Measurements from ENCODE around the gene KRTAP5-6. TPM values are rescaled to one million over a fixed set of nuclear protein-coding genes. Genes with fewer than 3 reads are reported as not detected.

KRTAP5-6 gene
- total and polyA plus RNA-seq, 8 donors, result not detected

DNA sequence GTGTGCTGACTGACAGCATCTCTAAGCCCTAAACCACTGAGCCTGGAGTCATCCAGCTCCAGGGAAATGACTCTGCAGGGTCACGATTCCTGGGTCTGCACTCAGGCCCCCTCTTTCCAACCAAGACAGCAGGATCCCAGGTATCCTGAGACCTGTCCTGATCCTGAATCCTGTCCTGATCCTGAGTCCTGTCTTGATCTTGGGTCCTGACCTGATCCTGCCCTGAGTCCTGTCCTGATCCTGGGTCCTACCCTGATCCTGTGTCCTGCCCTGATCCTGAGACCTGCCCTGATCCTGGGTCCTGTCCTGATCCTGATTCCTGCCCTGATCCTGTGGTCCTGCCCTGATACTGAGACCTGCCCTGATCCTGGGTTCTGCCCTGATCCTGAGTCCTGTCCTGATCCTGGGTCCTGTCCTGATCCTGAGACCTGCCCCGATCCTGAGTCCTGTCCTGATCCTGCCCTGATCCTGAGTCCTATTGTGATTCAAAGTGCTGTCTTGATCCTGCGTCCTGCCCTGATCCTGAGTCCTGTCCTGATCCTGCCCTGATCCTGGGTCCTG, 1.4 kb upstream of the KRTAP5-6 start:
- WGBS, 2 donors, result 90 to 96% methylated on average over 3 of the region's 3 CpGs
- H3K27me3 ChIP-seq, result peaks cover 0 to 3% (median 0%) of the 10 kb centered on the region in 4 donors
- FAIRE-seq (no peak), ATAC-seq (no peak), DNase-seq (no peak)
- no peak overlapping the region for H3K27ac ChIP-seq
- TF ChIP-seq, protein P1, sequence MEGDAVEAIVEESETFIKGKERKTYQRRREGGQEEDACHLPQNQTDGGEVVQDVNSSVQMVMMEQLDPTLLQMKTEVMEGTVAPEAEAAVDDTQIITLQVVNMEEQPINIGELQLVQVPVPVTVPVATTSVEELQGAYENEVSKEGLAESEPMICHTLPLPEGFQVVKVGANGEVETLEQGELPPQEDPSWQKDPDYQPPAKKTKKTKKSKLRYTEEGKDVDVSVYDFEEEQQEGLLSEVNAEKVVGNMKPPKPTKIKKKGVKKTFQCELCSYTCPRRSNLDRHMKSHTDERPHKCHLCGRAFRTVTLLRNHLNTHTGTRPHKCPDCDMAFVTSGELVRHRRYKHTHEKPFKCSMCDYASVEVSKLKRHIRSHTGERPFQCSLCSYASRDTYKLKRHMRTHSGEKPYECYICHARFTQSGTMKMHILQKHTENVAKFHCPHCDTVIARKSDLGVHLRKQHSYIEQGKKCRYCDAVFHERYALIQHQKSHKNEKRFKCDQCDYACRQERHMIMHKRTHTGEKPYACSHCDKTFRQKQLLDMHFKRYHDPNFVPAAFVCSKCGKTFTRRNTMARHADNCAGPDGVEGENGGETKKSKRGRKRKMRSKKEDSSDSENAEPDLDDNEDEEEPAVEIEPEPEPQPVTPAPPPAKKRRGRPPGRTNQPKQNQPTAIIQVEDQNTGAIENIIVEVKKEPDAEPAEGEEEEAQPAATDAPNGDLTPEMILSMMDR (IDR thresholded peaks at IDR 0.05), result no peak
- intact Hi-C loops (cut with DNase I), result loop anchor here in 2 of 3 donors (5.0 to 10.0 kb wide), 2 partner anchors 137 to 229 kb away; partner anchors contain the start of gene SYT8 (in 2 of the 2)
- H3K4me1 ChIP-seq, result peaks cover 3 to 7% (median 5%) of the 10 kb centered on the region in 3 donors
- no peaks in the 10 kb centered on the region for H3K9me3 ChIP-seq
- H3K36me3 ChIP-seq, result no peaks in the 10 kb centered on the region
- no peak overlapping the region for H3K4me3 ChIP-seq

DNA sequence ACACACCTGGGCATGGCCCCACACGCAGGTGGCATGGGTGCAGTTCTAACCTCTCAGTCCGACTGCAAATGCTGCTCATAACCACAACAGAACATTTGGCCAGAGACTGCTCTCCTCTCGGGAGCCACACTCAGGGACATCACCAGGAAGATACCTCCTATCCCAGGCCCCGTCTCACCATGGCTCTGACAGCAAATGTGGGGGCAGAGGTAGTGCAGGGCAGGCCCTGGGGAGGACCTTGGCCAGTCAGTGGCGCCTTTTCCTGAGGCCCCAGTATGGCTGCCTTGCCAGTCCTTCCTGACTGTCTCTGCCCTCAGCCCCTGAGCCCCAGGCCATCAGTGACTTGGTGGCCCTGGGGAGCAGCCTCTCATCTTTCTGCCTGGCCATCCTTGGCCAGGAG, 2.8 kb downstream of the KRTAP5-6 start:
- ATAC-seq (no peak), FAIRE-seq (no peak), DNase-seq (no peak)
- 66 to 78% methylated on average over 5 of the region's 5 CpGs for WGBS, 2 donors
- TF ChIP-seq, protein P1 (IDR thresholded peaks at IDR 0.05), result no peak
- no peaks in the 10 kb centered on the region for H3K4me1 ChIP-seq
- no peaks in the 10 kb centered on the region for H3K9me3 ChIP-seq
- no peaks in the 10 kb centered on the region for H3K36me3 ChIP-seq
- no peak overlapping the region for H3K27ac ChIP-seq
- H3K27me3 ChIP-seq, result no peaks in the 10 kb centered on the region
- intact Hi-C loops (cut with DNase I), result loop anchor here in 2 of 3 donors (5.0 to 10.0 kb wide), 2 partner anchors 133 to 225 kb away; partner anchors contain the start of gene SYT8 (in 2 of the 2)
- H3K4me3 ChIP-seq, result no peak overlapping the region

DNA sequence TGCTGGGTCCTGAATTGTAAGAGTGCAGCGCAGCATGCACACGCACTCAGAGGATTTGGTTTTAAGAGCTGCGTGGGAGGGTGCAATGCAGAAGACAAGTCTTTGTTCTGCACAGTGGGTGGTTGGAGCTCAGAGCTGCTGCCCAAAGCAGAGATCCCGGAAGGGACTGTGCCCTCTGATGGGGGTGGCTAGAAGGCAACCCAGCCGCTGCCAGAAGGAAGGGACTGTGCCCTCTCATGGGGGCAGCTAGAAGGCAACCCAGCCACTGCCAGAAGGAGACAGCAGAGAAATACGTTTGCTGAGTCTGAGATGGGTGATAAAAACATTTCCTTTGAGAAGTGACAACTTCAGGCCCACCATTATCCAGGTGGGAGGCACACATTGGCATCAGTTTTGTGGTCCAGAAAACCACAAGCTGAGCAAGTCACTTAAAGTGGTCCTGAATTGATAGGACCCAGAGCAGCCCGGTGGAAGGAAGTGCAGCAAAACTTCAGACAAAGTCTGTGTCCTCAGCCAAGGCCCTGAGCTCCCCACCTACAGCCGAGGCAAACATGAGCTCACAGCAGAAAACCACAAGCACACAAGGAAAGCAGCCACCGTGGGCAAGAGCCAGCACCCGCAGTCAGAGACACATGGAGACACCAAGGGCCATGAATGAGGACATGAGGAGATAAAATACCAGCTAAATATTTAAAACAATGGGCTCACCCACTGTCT, 4.3 kb downstream of the KRTAP5-6 start:
- H3K36me3 ChIP-seq, result no peaks in the 10 kb centered on the region
- no peak for FAIRE-seq
- no peaks in the 10 kb centered on the region for H3K9me3 ChIP-seq
- no peak for DNase-seq
- no peak overlapping the region for H3K4me3 ChIP-seq
- H3K4me1 ChIP-seq, result no peaks in the 10 kb centered on the region
- no peak overlapping the region for H3K27ac ChIP-seq
- no peak for ATAC-seq
- 82 to 83% methylated on average over 10 of the region's 10 CpGs for WGBS, 2 donors
- H3K27me3 ChIP-seq, result no peaks in the 10 kb centered on the region
- intact Hi-C loops (cut with DNase I), result no loop called here
- TF ChIP-seq, protein P1 (IDR thresholded peaks at IDR 0.05), result no peak

DNA sequence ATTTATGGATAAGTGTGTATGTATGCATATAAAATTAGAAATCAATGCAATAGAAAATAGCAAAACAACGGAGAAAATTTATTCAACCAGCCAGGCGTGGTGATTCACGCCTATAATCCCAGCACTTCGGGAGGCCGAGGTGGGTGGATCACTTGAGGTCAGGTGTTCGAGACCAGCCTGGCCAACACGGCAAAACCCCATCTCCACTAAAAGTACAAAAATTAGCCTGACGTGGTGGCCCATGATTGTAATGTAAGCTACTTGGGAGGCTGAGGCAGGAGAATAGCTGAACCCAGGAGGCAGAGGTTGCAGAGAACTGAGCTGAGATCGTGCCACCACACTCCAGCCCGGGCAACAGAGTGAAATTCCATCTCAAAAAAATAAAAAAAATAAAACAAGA, 5.5 kb downstream of the KRTAP5-6 start:
- Histone ChIP-seq H3K9me3 (no peaks in the 10 kb centered on the region), H3K4me3 (no peak overlapping the region), H3K27ac (no peak overlapping the region), H3K36me3 (no peaks in the 10 kb centered on the region), H3K27me3 (no peaks in the 10 kb centered on the region), H3K4me1 (no peaks in the 10 kb centered on the region)
- DNase-seq (no peak), FAIRE-seq (no peak), ATAC-seq (no peak)
- TF ChIP-seq, protein P1 (IDR thresholded peaks at IDR 0.05), result no peak
- 76 to 82% methylated on average over 10 of the region's 10 CpGs for WGBS, 2 donors
- intact Hi-C loops (cut with DNase I), result no loop called here

DNA sequence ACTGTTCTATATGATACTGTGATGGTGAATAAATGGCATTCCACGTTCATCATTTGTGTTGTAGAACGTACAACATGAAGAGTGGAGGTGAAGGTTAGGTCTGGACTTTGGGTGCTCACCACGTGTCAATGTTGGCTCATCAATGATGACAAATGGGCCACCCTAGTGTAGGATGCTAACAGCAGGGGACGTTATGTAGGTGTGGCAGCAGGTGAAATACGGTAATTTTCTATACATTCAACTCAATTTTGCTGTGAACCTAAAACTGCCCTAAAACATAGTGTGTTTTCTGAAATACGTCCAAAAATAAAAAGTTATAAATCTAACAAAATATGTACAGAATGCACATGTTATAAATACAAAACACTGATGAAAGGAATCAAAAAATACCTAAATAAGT, 6.2 kb downstream of the KRTAP5-6 start:
- FAIRE-seq, result no peak

More for the DNA sequence above, 6.2 kb downstream of the KRTAP5-6 start:
- DNase-seq (no peak), ATAC-seq (no peak)
- Histone ChIP-seq H3K4me3 (no peak overlapping the region), H3K4me1 (no peaks in the 10 kb centered on the region), H3K27ac (no peak overlapping the region), H3K27me3 (no peaks in the 10 kb centered on the region), H3K9me3 (no peaks in the 10 kb centered on the region), H3K36me3 (no peaks in the 10 kb centered on the region)
- TF ChIP-seq, protein P1 (IDR thresholded peaks at IDR 0.05), result no peak
- intact Hi-C loops (cut with DNase I), result no loop called here
- WGBS, 2 donors, result 69 to 74% methylated on average over 6 of the region's 6 CpGs
